Activated effector memory CD4-positive, alpha-beta T cell treated with anti-CD3 and anti-CD28 coated beads, Interleukin-2, amount 50 U/mL, for 16 hours (primary cell): ENCODE measurements around the gene PTK6.
"Not testable (repeated sequence)": the region's sequence is repeated elsewhere in the genome, so short reads cannot be mapped to it uniquely, and the experiment has no call there.

Source experiments
- DNase-seq: peaks from one replicate; pipeline ENCODE4 v3.0.0-alpha.2; 2020

The PTK6 gene

DNA sequence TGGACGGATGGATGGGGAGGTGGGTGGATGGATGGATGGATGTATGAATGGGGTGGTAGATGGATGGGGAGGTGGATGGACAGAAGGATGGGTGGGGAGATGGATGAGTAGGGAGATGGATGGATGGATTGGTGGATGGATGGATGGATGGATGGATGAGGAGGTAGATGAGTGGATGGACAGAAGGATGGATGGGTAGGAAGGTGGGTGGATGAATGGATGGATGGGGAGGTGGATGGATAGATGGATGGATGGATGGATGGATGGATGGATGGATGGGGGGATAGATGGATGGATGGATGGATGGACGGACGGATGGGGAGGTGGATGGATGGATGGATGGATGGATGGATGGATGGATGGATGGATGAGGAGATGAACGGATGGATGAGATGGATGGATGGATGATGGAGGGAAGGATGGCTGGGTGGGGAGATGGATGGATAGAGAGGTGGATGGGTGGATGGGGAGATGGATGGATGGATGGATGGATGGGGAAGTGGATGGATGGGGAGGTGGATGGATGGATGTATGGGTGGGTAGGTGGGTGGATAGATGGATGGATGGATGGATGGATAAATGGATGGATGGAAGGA, 45.4 kb downstream of the PTK6 start:
- no peak for DNase-seq

DNA sequence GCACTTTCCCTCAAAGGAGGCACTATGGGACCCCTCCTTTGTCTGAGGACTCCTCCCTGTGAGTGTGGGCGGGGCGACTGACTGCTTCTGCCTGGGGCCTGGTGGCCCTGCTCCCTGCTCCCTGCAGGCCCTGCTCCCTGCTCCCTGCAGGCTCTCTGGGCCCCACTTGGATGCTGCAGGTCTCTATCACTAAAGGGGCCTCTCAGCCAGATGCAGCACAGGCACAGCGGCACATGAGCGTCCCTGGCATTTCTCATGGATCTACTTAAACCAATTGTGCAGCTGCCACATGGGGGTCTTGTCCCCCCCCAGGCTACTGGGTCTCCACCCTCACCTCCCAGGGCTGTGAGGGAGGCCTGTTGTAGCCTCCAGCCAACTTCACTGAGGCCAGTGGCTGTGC, 46.1 kb downstream of the PTK6 start:
- DNase-seq = no peak

DNA sequence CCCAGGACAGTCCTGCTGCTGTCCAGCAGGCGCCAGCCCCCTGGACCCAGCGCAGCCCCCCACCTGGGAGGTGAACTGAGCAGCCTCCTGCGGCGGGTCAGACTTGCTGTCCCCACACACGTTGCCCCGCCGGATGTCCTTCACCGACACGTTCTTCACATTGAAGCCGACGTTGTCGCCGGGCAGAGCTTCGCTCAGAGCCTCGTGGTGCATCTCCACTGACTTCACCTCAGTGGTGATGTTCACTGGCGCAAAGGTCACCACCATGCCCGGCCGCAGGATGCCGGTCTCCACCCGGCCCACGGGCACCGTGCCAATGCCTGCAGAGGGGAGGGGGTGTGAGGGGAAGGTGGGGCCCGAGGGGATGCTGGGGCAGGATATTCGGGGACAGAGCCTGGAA, 46.8 kb downstream of the PTK6 start:
- no peak for DNase-seq

DNA sequence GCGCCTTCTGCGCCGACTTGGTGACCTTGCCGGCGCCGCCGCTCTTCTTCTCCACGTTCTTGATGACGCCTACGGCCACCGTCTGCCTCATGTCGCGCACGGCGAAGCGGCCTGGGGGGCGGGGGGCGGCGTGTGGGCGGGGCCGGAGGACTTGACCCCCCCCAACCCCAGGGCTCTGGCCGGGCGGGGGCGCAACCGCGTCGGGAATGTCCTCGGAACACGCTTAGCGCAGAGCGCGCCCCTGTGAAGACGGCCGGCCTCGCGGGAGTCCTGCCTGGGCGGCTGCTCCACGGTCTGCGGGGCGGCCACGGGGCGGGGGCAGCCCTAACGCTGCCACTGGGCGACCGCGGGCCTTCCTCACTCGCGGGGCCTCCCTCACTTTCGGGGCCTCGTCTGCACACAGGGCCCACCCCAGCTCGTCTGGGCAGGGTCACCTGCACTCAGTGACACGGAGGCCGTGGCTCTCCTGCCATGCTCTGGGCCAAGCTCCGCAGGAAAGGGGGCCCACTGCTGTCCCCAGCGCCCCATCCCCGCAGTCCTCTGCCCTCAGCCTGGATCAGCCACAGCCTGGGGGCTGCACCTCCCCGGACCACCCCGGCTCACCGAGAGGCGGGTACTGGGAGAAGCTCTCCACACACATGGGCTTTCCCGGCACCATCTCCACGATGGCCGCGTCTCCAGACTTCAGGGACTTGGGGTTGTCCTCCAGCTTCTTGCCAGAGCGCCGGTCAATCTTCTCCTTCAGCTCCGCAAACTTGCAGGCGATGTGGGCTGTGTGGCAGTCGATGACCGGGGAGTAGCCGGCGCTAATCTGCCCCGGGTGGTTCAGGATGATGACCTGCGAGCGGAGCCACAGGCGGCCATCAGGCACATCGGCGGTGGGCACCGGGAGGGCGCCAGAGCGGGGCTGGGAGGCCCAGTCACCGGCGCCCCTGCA, 48.6 kb downstream of the PTK6 start:
- no peak for DNase-seq

DNA sequence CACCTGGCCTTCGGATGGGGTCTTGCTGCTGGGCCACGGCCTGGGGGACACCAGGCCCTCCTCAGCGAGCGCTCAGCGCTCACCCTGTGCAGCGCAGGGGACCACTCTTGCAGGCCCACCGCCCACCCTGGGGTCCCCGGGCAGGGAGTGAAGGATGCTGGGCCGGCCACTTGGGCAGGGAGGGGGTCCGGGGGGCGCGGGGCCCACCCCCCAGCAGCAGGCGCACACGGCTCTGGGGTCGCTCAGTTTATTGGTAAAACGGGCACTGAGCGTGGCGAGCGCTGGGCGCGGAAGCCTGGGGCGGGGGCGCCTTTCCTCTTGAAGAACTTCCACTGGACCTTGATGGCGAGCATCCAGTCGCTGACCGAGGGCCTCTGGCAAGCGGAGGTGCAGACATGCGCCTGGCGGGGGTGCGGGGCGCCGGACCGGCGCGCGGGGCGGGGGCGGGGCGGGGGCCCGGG, 49.4 kb downstream of the PTK6 start:
- no peak for DNase-seq

DNA sequence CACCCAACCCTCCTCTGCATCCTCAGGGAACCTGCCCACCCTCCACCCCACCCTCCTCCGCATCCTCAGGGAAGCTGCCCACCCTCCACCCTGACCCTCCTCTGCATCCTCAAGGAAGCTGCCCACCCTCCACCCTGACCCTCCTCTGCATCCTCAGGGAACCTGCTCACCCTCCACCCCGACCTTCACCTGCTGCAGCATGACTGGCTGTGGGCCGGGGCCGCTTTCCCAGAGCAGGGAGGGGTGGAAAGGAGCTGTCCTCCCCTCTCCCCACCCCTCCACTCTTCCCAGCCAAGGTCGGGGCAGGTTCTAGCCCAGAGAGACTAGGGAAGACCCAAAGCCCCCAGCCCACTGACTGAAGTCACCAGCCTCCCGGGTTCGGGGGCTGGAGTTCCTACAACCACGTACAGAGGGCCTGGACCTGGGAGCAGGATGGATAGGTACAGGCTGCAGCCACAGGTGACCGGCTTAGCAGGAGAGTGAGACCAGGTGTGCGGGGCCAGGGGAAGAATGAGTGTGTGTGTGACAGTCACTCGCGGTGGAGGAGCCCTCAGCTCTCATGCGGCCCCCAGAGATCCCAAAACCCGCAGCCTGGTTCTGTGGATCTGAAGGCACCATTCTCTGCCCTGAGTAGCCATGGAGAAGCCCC, 49.9 kb downstream of the PTK6 start:
- DNase-seq = no peak

DNA sequence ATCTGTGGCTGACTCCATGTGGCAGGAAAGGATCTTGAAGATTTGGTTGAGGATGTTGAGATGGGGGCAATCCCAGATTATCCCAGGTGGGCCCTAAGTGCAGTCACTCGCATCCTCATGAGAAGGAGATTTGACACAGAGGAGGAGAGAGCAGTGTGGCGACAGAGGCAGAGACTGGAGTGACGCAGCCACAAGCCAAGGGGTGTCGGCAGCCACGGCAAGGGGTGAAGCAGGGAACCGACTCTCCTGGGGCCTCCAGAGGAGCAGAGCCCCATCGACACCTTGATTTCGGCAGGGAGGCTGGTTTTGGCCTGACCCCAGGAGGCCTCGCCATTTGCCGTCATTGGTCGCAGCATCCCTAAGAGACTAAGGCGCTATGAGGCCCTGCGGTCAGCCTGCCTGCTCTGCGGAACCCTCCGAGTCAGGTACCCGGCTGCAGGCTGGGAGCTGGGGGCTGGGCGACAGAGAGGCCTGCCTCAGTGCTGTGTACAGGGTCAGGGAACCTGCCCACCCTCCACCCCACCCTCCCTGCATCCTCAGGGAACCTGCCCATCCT, 50.8 kb downstream of the PTK6 start:
- no peak for DNase-seq

DNA sequence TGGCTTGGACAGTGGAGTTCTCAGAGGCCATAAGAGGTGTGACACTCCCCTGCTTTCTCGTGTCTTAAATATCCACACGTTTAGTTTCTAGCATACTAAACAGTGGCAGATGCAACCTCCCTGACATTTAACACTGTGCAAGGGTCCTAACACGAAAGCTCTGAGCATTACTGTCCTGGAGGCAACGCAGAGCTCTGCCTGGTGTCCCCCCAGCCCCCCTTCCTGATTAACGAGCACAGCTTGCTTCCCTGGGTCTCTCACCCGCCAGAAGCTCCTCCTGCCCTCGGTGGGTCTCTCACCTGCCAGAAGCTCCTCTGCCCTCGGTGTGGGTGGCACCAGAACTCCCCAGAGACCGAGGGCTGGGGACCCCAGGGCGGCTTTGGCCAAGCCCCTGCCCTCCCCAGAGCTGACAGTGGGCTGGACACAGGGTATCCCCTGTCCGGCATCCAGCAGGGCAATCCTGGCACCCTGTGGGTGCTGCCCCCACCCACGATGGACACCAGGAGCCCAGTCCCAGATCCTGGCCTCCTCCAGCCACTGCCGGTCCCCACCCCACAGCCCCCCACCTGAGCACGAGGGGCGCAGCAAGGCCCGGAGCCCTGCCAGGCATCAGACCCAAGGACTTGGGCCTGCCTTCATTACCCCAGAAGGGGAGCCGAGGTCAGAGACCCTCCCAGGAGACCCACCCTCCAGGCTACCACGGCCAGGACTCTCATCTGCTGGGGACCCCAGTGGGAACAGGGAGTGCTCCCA, 52.3 kb downstream of the PTK6 start:
- DNase-seq = no peak

DNA sequence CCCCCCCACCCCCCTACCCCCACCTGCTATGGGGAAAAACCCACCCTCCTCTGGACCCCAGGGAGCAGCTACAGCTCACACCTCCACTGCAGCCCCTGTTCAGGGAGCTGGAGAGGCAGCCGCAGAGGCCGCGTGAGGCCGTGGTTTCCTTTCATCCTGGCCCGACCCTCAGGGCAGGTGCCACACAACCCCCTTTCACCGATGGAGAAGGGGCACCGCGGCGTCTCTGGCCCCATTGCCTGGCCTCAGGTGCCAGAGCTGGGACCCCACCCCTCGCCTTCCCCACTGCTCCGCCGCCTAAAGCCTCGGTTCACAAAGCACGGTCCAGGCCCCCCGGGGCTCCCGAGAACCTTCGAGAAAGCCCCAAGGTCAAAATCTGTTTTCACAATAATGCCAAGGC, 52.9 kb downstream of the PTK6 start:
- DNase-seq = no peak

DNA sequence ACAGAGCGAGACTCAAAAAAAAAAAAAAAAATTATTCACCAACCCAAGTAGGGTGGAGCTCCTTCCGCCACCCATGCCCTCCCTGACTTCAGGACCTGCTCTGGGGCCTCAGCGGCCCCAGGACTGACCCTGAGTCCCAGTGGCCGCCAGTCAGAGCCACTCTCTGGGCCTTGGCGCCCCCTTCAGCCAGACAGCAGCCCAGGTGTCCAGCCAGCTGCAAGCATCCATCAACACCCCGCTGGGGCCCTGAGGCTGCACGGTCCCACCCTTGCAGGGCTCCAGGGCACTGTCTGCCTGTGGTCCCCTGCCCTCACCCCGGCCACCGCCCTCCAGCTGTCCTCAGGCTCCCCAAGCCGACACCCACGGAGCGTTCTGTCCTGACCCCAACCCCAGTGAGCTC, 53.3 kb downstream of the PTK6 start:
- DNase-seq = no peak

DNA sequence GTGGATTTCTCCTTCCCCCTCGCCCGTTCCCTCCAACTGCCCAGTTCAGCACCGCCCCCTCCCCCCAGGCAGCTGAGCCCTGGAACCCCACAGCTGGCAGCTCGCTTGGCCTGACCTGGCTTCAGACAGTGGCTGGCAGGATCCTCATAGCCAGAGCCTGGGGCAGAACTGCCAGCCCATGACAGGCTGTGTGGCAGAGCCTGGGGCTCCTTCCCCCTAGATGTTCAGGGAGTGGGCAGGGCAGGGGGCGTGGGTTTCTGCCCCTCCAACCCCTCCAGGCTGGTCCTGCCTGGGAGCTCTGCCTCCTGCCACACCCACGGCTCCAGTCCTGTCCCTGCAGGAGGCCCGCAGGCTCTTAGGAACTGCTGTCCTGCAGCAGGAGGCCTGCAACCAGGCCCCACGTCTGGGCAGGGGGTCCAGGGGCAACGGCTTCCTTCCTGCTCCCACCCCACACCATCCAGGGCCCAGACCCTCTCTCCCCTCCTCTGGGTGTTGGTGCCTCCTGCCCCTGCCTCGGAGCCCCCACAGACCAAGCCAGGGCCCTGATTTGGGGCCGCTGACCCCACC, 55.1 kb downstream of the PTK6 start:
- no peak for DNase-seq

DNA sequence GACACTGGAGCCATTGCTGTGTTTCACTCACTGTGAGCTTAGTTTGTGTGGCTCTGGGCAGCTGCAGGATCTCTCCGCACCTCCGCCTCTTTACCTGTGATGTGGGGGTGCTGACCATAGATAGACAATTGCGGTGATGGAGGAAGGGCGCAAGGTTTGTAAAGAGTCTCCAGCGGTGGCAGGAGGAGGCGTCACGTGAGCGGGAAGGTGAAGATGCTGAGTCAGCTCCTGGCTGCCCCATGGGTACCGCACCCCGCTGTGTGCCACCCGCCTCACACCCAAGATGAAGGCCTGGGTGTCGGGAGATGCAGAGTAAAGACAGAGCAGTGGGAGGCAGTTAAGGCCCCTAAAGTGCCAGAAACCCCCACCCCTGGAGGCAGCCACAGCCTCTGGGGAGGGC, 55.7 kb downstream of the PTK6 start:
- DNase-seq = no peak

DNA sequence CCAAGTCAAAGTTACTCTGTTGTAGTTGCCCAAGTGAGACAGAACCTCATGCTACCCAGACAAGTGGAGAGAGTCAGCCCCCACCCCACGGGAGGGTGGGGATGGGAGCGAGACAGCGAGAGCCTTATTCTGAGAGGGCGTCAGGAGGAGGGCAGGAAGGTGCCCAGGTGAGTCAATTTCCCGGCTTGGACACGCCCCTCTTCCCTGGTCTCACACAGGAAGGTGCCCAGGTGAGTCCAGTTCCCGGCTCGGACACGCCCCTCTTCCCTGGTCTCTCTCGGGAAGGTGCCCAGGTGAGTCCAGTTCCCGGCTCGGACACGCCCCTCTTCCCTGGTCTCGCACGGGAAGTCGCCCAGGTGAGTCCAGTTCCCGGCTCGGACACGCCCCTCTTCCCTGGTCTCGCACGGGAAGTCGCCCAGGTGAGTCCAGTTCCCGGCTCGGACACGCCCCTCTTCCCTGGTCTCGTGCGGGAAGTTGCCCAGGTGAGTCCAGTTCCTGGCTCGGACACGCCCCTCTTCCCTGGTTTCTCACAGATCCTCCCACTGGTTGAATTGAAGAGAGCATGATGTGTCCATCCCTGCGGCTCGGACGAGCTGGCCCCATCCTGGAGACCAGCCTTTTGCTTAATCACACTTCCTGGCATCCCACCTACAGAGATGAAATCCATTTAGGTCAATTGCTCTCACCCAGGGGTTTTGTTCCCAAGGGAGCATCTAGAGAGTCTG, 57.3 kb downstream of the PTK6 start:
- DNase-seq = not testable (repeated sequence)

DNA sequence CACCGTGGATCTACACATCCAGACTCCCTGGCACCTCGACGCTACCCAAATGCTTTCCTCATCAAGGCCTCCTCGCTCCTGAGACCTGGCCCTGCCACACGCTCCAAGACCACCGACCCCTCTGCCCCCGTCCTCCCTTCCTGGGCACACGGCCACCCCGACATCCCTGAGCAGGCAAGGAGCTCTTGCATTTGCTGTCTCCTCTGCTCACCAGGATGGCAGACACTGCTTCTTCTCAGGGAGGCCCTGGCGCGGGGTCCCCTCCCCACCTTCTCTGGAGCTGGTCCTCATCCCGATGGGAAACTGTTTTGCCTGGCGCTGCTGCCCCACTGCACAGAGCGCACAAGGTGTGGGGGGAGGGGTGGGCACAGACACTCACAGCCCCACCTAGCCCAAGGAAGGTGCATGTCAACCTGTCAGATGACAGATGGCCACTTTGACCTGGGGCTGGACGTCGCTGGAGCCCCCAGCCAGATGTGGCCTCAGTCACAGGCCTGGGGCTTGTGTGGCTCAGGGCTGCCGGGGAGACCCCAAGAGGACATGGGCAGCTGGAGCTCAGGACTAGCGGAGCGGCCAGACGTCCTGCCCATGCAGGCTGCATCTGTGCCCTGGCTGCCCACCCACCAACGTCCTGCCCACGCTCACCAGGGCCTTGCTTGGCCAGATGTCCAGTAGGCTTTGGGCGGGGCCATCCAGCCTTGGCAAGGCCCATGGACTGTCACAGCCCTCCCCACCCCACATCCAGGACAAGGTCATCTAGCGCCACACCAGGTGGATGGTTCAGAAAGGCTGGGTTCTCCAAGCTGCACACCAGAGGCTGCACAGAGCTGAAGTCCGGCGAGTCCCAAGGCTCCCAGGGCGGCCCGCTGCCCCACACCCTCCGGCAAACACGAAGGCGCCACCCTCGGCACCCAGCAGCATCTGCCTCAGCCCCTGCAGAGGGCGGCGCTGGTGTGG, 58.6 kb downstream of the PTK6 start:
- DNase-seq = no peak
